HepG2 (cell line): ENCODE data around the gene DACT2. TPM values are rescaled to one million over a fixed set of nuclear protein-coding genes. Genes with fewer than 3 reads are reported as not detected.

Experiments used
- CEBPB ChIP-seq: IDR thresholded peaks from 2 replicates; pipeline ENCODE4 v1.6.1; 2011; ENCODE audit warnings: low read depth, low read length, improper control_type of control experiment, borderline replicate concordance
- MATR3 ChIP-seq: sonication (generic); formaldehyde crosslinking; IDR thresholded peaks from 2 replicates; pipeline ENCODE4 v1.4.0; 2020; ENCODE audit warnings: missing genetic modification reagents
- MED13 ChIP-seq: sonication (generic); formaldehyde crosslinking; IDR thresholded peaks from 2 replicates; pipeline ENCODE4 v1.5.0; 2020; ENCODE audit warnings: missing genetic modification reagents
- MIER2 ChIP-seq: IDR thresholded peaks from 2 replicates; pipeline ENCODE4 v1.6.1; 2016; ENCODE audit warnings: missing biosample characterization, missing genetic modification reagents
- NKX3-1 ChIP-seq: sonication (generic); formaldehyde crosslinking; IDR thresholded peaks from 2 replicates; pipeline ENCODE4 v1.5.0; 2020; ENCODE audit warnings: missing genetic modification reagents
- SIX1 ChIP-seq: sonication (generic); formaldehyde crosslinking; IDR thresholded peaks from 2 replicates; pipeline ENCODE4 v1.4.0; 2020; ENCODE audit warnings: missing genetic modification reagents, borderline replicate concordance
- TMF1 ChIP-seq: sonication (generic); formaldehyde crosslinking; IDR thresholded peaks from 2 replicates; pipeline ENCODE4 v1.8.1; 2022; ENCODE audit warnings: low read depth, missing genetic modification reagents
- ZBTB42 ChIP-seq: sonication (generic); formaldehyde crosslinking; IDR thresholded peaks from 2 replicates; pipeline ENCODE4 v1.5.0; 2020; ENCODE audit warnings: mild to moderate bottlenecking, missing genetic modification reagents
- ZBTB8A ChIP-seq: sonication (generic); formaldehyde crosslinking; IDR thresholded peaks from 2 replicates; pipeline ENCODE4 v1.4.0; 2020; ENCODE audit warnings: mild to moderate bottlenecking, low read depth, missing genetic modification reagents, borderline replicate concordance
- ZMAT3 ChIP-seq: sonication (generic); formaldehyde crosslinking; conservative IDR thresholded peaks from 2 replicates; pipeline ENCODE4 v1.7.0; 2021; ENCODE audit warnings: missing genetic modification reagents
- ZMYM2 ChIP-seq: sonication (generic); formaldehyde crosslinking; IDR thresholded peaks from 2 replicates; pipeline ENCODE4 v1.8.0; 2022; ENCODE audit warnings: mild to moderate bottlenecking, missing genetic modification reagents
- ZMYM3 ChIP-seq: sonication (generic); formaldehyde crosslinking; IDR thresholded peaks from 2 replicates; pipeline ENCODE4 v1.5.1; 2020; ENCODE audit warnings: mild to moderate bottlenecking, missing genetic modification reagents
- ZNF292 ChIP-seq: sonication (generic); formaldehyde crosslinking; IDR thresholded peaks from 2 replicates; pipeline ENCODE4 v1.8.1; 2022; ENCODE audit warnings: mild to moderate bottlenecking, low read depth, missing genetic modification reagents, borderline replicate concordance
- ZNF350 ChIP-seq: sonication (generic); formaldehyde crosslinking; IDR thresholded peaks from 2 replicates; pipeline ENCODE4 v1.4.0; 2020; ENCODE audit warnings: mild to moderate bottlenecking, low read depth, missing genetic modification reagents, borderline replicate concordance
- ZNF547 ChIP-seq: sonication (generic); formaldehyde crosslinking; IDR thresholded peaks from 2 replicates; pipeline ENCODE4 v1.5.1; 2020; ENCODE audit warnings: mild to moderate bottlenecking, missing genetic modification reagents
- ZNF569 ChIP-seq: sonication (generic); formaldehyde crosslinking; IDR thresholded peaks from 2 replicates; pipeline ENCODE4 v1.5.0; 2020; ENCODE audit warnings: mild to moderate bottlenecking, missing genetic modification reagents, moderate library complexity, borderline replicate concordance
- ZNF570 ChIP-seq: sonication (generic); formaldehyde crosslinking; IDR thresholded peaks from 2 replicates; pipeline ENCODE4 v1.4.0; 2020; ENCODE audit warnings: mild to moderate bottlenecking, missing genetic modification reagents, borderline replicate concordance
- ZNF652 ChIP-seq: IDR thresholded peaks from 2 replicates; pipeline ENCODE4 v1.6.1; 2016; ENCODE audit warnings: low read depth, borderline replicate concordance
- ZNF674 ChIP-seq: sonication (generic); formaldehyde crosslinking; IDR thresholded peaks from 2 replicates; pipeline ENCODE4 v1.5.0; 2020; ENCODE audit warnings: low read depth, mild to moderate bottlenecking, missing genetic modification reagents
- ZSCAN25 ChIP-seq: sonication (generic); formaldehyde crosslinking; IDR thresholded peaks from 2 replicates; pipeline ENCODE4 v1.8.0; 2022; ENCODE audit warnings: mild to moderate bottlenecking, missing genetic modification reagents
- polyA plus RNA-seq, 8 experiments: library from polyadenylated mRNA; depleted of rRNA in 3 of 8; stranded (reverse) in 7 of 8; unstranded in 1 of 8; fragments of >200 nt; fragmentation: Illumina TruSeq in 4 of 8; extraction: Trizol in 4 of 8; gene quantifications; 2 replicates each; pipeline versions ENCODE4 v1.2.1 to v1.2.3, GENCODE V29; 2011 to 2016; ENCODE audit warnings: low read depth in 4 of 8, missing spikeins in 1 of 8, mixed read lengths in 1 of 8; ENCODE audit not compliant: insufficient read depth in 1 of 8
- total RNA-seq, 5 experiments: library from RNA; depleted of rRNA; stranded (reverse); fragments of >200 nt; fragmentation: Illumina TruSeq; extraction: Trizol; gene quantifications; 2 replicates each; pipeline ENCODE4 v1.2.3, GENCODE V29; 2016; ENCODE audit warnings: low read depth in 1 of 5
- TF ChIP-seq, protein P1 (sequence below): sonication (generic); formaldehyde crosslinking; IDR thresholded peaks from 2 replicates; pipeline ENCODE4 v1.4.0; 2020; ENCODE audit warnings: low read depth, missing genetic modification reagents
- TF ChIP-seq, protein P2 (sequence below): sonication (generic); formaldehyde crosslinking; conservative IDR thresholded peaks from 2 replicates; pipeline ENCODE4 v1.4.0; 2020; ENCODE audit warnings: missing genetic modification reagents
- TF ChIP-seq, protein P3 (sequence below): sonication (generic); formaldehyde crosslinking; IDR thresholded peaks from 2 replicates; pipeline ENCODE4 v1.8.1; 2023; ENCODE audit warnings: missing genetic modification reagents, mild to moderate bottlenecking, borderline replicate concordance
- TF ChIP-seq, protein P4 (sequence below): IDR thresholded peaks from 2 replicates; pipeline ENCODE4 v1.6.1; 2016; ENCODE audit warnings: missing compliant biosample characterization, missing genetic modification reagents, borderline replicate concordance

The DACT2 gene
- total and polyA plus RNA-seq, 2 of the 13 experiments (the other 11 are each of a cell fraction or from before 2014, with no cell fraction given), result 0.15 TPM; not detected in 1

DNA sequence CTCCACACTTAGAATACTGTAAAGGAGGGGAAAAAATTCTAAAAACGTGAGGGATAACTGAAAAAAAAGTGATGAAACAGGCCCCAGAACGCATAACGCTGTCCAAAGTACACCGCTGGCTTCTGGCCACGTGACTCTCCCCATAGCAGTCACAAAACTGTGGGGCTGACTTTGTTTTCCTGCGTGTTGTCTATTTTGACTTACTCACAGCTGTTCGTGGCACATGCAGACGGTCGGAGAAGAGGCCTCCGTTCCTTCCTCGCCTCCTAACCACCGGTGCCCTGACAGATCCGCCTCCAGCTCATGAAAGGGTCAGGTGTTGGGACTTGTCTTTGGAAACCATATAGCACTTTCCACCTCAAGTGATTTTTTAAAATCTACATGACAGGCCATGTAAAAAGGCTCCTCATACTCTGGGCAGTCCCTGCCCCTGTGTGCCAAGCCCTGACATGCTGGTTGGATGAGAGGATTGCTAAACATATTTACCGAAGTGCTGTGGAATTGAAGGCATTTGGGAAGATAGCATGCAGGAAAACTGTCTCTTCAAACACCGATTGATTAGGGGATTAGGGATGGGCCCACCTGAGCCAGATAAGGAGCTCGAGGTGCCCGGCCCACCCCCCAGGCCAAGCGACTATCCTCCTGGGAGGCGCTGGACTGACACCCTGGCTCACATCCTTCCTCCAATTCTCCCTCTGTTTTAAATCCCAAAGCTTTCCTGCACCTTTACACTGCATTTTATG lies 54.8 kb downstream of the DACT2 start (continued):
- peak; percentile 78 for TF ChIP-seq CEBPB
- no peak for TF ChIP-seq ZNF674 (CRISPR knock-in tag)
- TF ChIP-seq, protein P1, sequence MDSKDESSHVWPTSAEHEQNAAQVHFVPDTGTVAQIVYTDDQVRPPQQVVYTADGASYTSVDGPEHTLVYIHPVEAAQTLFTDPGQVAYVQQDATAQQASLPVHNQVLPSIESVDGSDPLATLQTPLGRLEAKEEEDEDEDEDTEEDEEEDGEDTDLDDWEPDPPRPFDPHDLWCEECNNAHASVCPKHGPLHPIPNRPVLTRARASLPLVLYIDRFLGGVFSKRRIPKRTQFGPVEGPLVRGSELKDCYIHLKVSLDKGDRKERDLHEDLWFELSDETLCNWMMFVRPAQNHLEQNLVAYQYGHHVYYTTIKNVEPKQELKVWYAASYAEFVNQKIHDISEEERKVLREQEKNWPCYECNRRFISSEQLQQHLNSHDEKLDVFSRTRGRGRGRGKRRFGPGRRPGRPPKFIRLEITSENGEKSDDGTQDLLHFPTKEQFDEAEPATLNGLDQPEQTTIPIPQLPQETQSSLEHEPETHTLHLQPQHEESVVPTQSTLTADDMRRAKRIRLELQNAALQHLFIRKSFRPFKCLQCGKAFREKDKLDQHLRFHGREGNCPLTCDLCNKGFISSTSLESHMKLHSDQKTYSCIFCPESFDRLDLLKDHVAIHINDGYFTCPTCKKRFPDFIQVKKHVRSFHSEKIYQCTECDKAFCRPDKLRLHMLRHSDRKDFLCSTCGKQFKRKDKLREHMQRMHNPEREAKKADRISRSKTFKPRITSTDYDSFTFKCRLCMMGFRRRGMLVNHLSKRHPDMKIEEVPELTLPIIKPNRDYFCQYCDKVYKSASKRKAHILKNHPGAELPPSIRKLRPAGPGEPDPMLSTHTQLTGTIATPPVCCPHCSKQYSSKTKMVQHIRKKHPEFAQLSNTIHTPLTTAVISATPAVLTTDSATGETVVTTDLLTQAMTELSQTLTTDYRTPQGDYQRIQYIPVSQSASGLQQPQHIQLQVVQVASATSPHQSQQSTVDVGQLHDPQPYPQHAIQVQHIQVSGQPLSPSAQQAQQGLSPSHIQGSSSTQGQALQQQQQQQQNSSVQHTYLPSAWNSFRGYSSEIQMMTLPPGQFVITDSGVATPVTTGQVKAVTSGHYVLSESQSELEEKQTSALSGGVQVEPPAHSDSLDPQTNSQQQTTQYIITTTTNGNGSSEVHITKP (CRISPR knock-in tag), result no peak; the same call in 1 of the 2 replicates
- no peak for TF ChIP-seq ZBTB8A
- no peak for TF ChIP-seq MED13
- TF ChIP-seq, protein P2, sequence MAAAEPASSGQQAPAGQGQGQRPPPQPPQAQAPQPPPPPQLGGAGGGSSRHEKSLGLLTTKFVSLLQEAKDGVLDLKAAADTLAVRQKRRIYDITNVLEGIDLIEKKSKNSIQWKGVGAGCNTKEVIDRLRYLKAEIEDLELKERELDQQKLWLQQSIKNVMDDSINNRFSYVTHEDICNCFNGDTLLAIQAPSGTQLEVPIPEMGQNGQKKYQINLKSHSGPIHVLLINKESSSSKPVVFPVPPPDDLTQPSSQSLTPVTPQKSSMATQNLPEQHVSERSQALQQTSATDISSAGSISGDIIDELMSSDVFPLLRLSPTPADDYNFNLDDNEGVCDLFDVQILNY (CRISPR knock-in tag), result no peak
- no peak for TF ChIP-seq ZNF547
- no peak for TF ChIP-seq NKX3-1
- no peak for TF ChIP-seq TMF1
- no peak for TF ChIP-seq ZNF652
- TF ChIP-seq ZBTB42 (CRISPR knock-in tag), result no peak
- TF ChIP-seq SIX1 (CRISPR knock-in tag), result 0 out of 2 replicates have a peak, but pooled peaks have one; percentile 46
- TF ChIP-seq ZMAT3 (CRISPR knock-in tag), result peak; percentile 78
- TF ChIP-seq ZMYM3 (CRISPR knock-in tag), result peak; percentile 53; the same call in 1 of the 2 replicates
- no peak for TF ChIP-seq MATR3 (CRISPR knock-in tag)
- TF ChIP-seq, protein P3, sequence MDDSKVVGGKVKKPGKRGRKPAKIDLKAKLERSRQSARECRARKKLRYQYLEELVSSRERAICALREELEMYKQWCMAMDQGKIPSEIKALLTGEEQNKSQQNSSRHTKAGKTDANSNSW, result no peak
- no peak for TF ChIP-seq MIER2 (CRISPR knock-in tag)
- no peak for TF ChIP-seq ZMYM2 (CRISPR knock-in tag)
- TF ChIP-seq ZNF569 (CRISPR knock-in tag), result no peak
- TF ChIP-seq, protein P4, sequence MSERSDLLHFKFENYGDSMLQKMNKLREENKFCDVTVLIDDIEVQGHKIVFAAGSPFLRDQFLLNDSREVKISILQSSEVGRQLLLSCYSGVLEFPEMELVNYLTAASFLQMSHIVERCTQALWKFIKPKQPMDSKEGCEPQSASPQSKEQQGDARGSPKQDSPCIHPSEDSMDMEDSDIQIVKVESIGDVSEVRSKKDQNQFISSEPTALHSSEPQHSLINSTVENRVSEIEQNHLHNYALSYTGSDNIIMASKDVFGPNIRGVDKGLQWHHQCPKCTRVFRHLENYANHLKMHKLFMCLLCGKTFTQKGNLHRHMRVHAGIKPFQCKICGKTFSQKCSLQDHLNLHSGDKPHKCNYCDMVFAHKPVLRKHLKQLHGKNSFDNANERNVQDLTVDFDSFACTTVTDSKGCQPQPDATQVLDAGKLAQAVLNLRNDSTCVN, result no peak
- no peak for TF ChIP-seq ZNF350 (CRISPR knock-in tag)
- peak; percentile 99 for TF ChIP-seq ZNF570
- peak; percentile 70; the same call in 1 of the 2 replicates for TF ChIP-seq ZNF292 (CRISPR knock-in tag)
- no peak for TF ChIP-seq ZSCAN25 (CRISPR knock-in tag)
